HK-2 (cell line): Measurements from ENCODE around the gene MAGEA2.
"Not testable (repeated sequence)": the region's sequence is repeated elsewhere in the genome, so short reads cannot be mapped to it uniquely, and the experiment has no call there.

Source experiments
- DNase-seq: peaks from one replicate; pipeline ENCODE4 v3.0.0-alpha.2; 2018; ENCODE audit not compliant: unreplicated experiment

The MAGEA2 gene

GRCh38 chrX:152753686-152754650 lies at the start of gene MAGEA2:
Gene MAGEA2, minus strand, starts transcription at chrX:152753842. Its CDS starts 2,479 bp downstream, at chrX:152751363.
- not testable (repeated sequence) for DNase-seq

GRCh38 chrX:152798945-152799344 lies 45.3 kb upstream of the MAGEA2 start:
- no peak for DNase-seq

GRCh38 chrX:152787062-152787461 lies 33.4 kb upstream of the MAGEA2 start:
- DNase-seq = not testable (repeated sequence)

- not testable (repeated sequence) for DNase-seq
Measured at GRCh38 chrX:152769549-152770289, 16.1 kb upstream of the MAGEA2 start, which contains the start of gene MAGEA6. Gene MAGEA6, minus strand, starts transcription at chrX:152769689. Its CDS starts 2,039 bp downstream, at chrX:152767650.

GRCh38 chrX:152766562-152766961 lies 12.9 kb upstream of the MAGEA2 start:
- not testable (repeated sequence) for DNase-seq

GRCh38 chrX:152761582-152761981 lies 7.9 kb upstream of the MAGEA2 start:
- DNase-seq = not testable (repeated sequence)

GRCh38 chrX:152759544-152759943 lies 5.9 kb upstream of the MAGEA2 start:
- DNase-seq = not testable (repeated sequence)

GRCh38 chrX:152758918-152759317 lies 5.3 kb upstream of the MAGEA2 start, which contains the start of gene CSAG3:
Gene CSAG3, plus strand, starts transcription at chrX:152759218.
- DNase-seq = not testable (repeated sequence)

GRCh38 chrX:152754871-152755270 lies 1.2 kb upstream of the MAGEA2 start:
- DNase-seq = not testable (repeated sequence)

- no peak for DNase-seq
Measured at GRCh38 chrX:152738560-152738959, 15.1 kb downstream of the MAGEA2 start.

GRCh38 chrX:152736528-152736927 lies 17.1 kb downstream of the MAGEA2 start:
- DNase-seq = not testable (repeated sequence)

- no peak for DNase-seq
Measured at GRCh38 chrX:152735860-152736511, 17.7 kb downstream of the MAGEA2 start.

GRCh38 chrX:152735101-152735500 lies 18.5 kb downstream of the MAGEA2 start:
- DNase-seq = no peak

GRCh38 chrX:152734143-152734858 lies 19.3 kb downstream of the MAGEA2 start:
- DNase-seq = not testable (repeated sequence)

GRCh38 chrX:152733261-152733975 lies 20.2 kb downstream of the MAGEA2 start, which contains the start of the genes CSAG1 and MAGEA12:
Gene CSAG1, minus strand, starts transcription at chrX:152733721. Its CDS starts 1,261 bp downstream, at chrX:152732460.
Gene MAGEA12, plus strand, starts transcription at chrX:152733757. Its CDS starts 2,405 bp downstream, at chrX:152736162.
- DNase-seq = no peak

- DNase-seq = no peak
Measured at GRCh38 chrX:152725409-152725808, 28.2 kb downstream of the MAGEA2 start.

- not testable (repeated sequence) for DNase-seq
Measured at GRCh38 chrX:152713815-152714787, 39.5 kb downstream of the MAGEA2 start, which contains the start of gene MAGEA2B. Gene MAGEA2B, plus strand, starts transcription at chrX:152714628. Its CDS starts 2,479 bp downstream, at chrX:152717107.

- DNase-seq = not testable (repeated sequence)
Measured at GRCh38 chrX:152713195-152713594, 40.4 kb downstream of the MAGEA2 start.

GRCh38 chrX:152709173-152709572 lies 44.5 kb downstream of the MAGEA2 start, which contains the start of gene CSAG2:
Gene CSAG2, minus strand, starts transcription at chrX:152709273. Its CDS starts 161 bp downstream, at chrX:152709112.
- DNase-seq = not testable (repeated sequence)
